22Rv1 (cell line): ENCODE measurements around the gene C20orf202.

Experiments used
- ZFX ChIP-seq: fragments of 450-650 bp; IDR thresholded peaks from 2 replicates; pipeline ENCODE4 v1.6.1; 2017; ENCODE audit warnings: antibody characterized with exemption, borderline replicate concordance
- TF ChIP-seq, protein P1 (sequence below): fragments of 450-650 bp; IDR thresholded peaks from 2 replicates; pipeline ENCODE4 v1.5.1; 2017; ENCODE audit warnings: mild to moderate bottlenecking

DNA sequence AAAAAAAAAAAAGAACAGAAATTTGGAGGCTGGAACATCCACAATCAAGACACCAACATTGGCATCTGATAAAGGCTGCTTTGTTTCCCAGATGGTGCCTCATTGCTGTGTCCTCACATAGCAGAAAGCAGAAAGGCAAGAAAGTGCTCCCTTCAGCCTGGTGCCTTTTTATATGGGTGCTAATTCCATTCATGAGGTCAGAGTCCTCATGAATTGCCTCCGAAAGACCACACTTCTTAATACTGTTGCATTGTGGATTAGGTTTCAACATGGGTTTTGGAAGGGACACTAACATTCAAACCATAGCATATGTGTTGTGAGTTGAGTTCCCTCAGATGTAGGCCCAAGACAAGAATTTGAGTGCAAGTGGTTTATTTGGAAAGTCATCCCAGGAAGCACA is 8.0 kb upstream of the C20orf202 start:
- TF ChIP-seq, protein P1, sequence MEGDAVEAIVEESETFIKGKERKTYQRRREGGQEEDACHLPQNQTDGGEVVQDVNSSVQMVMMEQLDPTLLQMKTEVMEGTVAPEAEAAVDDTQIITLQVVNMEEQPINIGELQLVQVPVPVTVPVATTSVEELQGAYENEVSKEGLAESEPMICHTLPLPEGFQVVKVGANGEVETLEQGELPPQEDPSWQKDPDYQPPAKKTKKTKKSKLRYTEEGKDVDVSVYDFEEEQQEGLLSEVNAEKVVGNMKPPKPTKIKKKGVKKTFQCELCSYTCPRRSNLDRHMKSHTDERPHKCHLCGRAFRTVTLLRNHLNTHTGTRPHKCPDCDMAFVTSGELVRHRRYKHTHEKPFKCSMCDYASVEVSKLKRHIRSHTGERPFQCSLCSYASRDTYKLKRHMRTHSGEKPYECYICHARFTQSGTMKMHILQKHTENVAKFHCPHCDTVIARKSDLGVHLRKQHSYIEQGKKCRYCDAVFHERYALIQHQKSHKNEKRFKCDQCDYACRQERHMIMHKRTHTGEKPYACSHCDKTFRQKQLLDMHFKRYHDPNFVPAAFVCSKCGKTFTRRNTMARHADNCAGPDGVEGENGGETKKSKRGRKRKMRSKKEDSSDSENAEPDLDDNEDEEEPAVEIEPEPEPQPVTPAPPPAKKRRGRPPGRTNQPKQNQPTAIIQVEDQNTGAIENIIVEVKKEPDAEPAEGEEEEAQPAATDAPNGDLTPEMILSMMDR, result no peak
- no peak for TF ChIP-seq ZFX
